ENCODE measurements around the gene OSBPL10.

Gene OSBPL10

DNA sequence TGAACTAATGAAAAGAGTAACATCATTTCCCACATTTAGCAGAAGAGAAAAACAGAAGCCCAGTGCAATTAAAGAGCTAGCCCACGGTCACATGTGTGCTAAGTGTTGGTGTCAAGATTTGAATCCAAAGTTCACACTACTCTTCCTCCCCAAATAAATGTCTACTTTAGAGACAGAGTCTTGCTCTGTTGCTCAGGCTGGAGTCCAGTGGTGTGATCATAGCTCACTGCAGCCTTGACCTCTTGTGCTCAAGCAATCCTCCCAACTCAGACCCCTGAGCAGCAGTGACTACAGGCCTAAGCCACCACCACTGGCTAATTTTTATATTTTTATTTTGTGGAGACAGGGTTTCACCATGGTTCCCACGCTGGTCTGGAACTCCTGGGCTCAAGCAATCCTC lies 4.8 kb downstream of the OSBPL10 start:
- TF ChIP-seq, protein P1, sequence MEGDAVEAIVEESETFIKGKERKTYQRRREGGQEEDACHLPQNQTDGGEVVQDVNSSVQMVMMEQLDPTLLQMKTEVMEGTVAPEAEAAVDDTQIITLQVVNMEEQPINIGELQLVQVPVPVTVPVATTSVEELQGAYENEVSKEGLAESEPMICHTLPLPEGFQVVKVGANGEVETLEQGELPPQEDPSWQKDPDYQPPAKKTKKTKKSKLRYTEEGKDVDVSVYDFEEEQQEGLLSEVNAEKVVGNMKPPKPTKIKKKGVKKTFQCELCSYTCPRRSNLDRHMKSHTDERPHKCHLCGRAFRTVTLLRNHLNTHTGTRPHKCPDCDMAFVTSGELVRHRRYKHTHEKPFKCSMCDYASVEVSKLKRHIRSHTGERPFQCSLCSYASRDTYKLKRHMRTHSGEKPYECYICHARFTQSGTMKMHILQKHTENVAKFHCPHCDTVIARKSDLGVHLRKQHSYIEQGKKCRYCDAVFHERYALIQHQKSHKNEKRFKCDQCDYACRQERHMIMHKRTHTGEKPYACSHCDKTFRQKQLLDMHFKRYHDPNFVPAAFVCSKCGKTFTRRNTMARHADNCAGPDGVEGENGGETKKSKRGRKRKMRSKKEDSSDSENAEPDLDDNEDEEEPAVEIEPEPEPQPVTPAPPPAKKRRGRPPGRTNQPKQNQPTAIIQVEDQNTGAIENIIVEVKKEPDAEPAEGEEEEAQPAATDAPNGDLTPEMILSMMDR (IDR thresholded peaks at IDR 0.05): no peak
- Histone ChIP-seq H3K4me1 (no peaks in the 10 kb centered on the region), H3K36me3 (ENCODE audit: control insufficient read depth, insufficient read depth, low read length) (no peaks in the 10 kb centered on the region), H3K4me2 (ENCODE audit: low read length) (no peak overlapping the region), H3K4me3 (ENCODE audit: low read depth, low read length) (no peak overlapping the region), H3K79me2 (peaks cover 2% of the 10 kb centered on the region), H2AFZ (no peak overlapping the region), H3K9ac (no peak overlapping the region), H3K27ac (no peak overlapping the region), H3K9me3 (ENCODE audit: control insufficient read depth, low read length) (no peaks in the 10 kb centered on the region), H3K27me3 (ENCODE audit: control insufficient read depth, insufficient read depth, low read length) (no peaks in the 10 kb centered on the region)

DNA sequence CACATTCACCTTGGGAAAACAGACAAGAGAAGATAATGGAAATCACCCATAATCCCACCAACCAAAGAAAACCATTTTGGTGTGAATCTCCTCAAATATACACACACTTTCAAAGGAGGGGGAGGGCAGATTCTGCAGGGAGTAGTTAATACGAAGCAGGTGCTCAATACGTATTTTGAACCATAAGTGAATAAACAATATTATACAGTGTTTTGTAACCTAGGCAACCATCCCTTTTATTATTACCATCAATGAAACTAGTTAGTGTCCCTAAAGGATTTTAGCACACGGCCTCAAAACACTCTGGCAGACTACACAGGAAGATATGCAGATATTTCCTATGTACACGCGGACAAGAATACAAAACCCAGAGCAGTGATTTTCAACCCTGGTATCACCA lies 6.1 kb downstream of the OSBPL10 start:
- Histone ChIP-seq H3K79me2 (peaks cover 2% of the 10 kb centered on the region), H3K4me3 (ENCODE audit: low read depth, low read length) (no peak overlapping the region), H3K9ac (no peak overlapping the region), H3K27me3 (ENCODE audit: control insufficient read depth, insufficient read depth, low read length) (no peaks in the 10 kb centered on the region), H2AFZ (no peak overlapping the region), H3K9me3 (ENCODE audit: control insufficient read depth, low read length) (no peaks in the 10 kb centered on the region), H3K4me2 (ENCODE audit: low read length) (no peak overlapping the region), H3K27ac (no peak overlapping the region), H3K4me1 (no peaks in the 10 kb centered on the region), H3K36me3 (ENCODE audit: control insufficient read depth, insufficient read depth, low read length) (no peaks in the 10 kb centered on the region)
- TF ChIP-seq, protein P1 (IDR thresholded peaks at IDR 0.05): no peak

DNA sequence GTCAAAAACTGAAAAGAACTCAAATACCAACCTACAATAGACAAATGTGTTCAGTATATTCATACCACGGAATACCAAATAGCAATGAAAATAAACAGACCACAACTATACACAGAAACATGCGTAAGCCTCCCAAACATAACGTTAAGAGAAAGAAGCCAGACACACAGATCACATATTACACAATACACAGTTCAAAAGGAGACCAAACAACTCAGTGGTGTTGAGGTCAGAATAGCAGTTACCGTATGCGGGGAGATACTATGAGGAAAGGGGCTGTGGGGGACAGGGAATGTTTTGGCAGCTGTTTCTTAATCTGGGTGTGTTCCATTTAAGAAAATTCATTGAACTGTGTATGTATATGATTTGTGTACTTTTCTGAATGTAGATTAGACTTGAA lies 6.6 kb downstream of the OSBPL10 start:
- Histone ChIP-seq H3K4me3 (ENCODE audit: low read depth, low read length) (no peak overlapping the region), H3K36me3 (ENCODE audit: control insufficient read depth, insufficient read depth, low read length) (no peaks in the 10 kb centered on the region), H3K27me3 (ENCODE audit: control insufficient read depth, insufficient read depth, low read length) (no peaks in the 10 kb centered on the region), H3K9ac (no peak overlapping the region), H2AFZ (no peak overlapping the region), H3K4me2 (ENCODE audit: low read length) (no peak overlapping the region), H3K79me2 (peaks cover 2% of the 10 kb centered on the region), H3K9me3 (ENCODE audit: control insufficient read depth, low read length) (no peaks in the 10 kb centered on the region), H3K27ac (no peak overlapping the region), H3K4me1 (no peaks in the 10 kb centered on the region)
- TF ChIP-seq, protein P1 (IDR thresholded peaks at IDR 0.05): no peak

DNA sequence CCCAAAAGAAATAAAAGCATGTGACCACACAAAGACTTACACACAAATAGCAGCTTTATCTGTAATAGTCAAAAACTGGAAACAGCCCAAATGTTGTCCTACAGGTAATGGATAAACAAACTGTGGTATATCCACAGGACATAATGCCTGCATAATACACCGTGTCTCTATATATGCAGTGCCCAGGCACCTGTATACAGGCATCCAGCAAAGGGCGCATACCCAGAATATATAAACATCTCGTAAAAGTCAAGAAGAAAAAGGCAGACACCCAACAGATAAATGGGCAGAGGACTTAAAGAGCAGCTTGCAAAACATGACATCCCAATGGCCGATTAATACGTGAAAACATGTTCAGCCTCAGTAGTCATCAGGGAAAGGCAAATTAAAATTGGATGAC lies 7.2 kb downstream of the OSBPL10 start:
- no peak overlapping the region for H2AFZ ChIP-seq
- H3K4me3 ChIP-seq (ENCODE audit: low read depth, low read length): no peak overlapping the region
- no peaks in the 10 kb centered on the region for H3K27me3 ChIP-seq (ENCODE audit: control insufficient read depth, insufficient read depth, low read length)
- H3K4me1 ChIP-seq: no peaks in the 10 kb centered on the region
- H3K79me2 ChIP-seq: peaks cover 2% of the 10 kb centered on the region
- TF ChIP-seq, protein P1 (IDR thresholded peaks at IDR 0.05): no peak
- no peaks in the 10 kb centered on the region for H3K36me3 ChIP-seq (ENCODE audit: control insufficient read depth, insufficient read depth, low read length)
- no peak overlapping the region for H3K4me2 ChIP-seq (ENCODE audit: low read length)
- no peak overlapping the region for H3K27ac ChIP-seq
- no peaks in the 10 kb centered on the region for H3K9me3 ChIP-seq (ENCODE audit: control insufficient read depth, low read length)
- H3K9ac ChIP-seq: no peak overlapping the region

DNA sequence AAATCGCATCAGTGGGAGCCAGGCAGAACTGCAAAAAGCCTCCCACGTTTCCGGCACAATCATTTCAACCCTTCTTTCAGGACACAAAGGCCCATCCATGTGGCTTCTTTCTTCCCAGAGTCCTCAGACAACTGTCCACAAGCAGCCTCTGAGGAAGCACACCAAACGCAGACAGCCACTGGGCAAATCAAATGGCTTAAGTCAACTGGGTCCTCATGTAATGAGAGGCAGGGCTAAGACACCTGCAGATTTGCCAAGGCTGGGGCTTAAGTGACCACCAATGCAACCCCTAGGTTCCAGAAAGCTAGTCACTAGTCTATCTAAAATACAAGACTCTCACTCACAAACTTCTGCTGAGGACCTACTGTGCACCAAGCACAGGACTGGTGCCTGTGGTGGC lies 8.0 kb downstream of the OSBPL10 start:
- Histone ChIP-seq H3K4me2 (ENCODE audit: low read length) (no peak overlapping the region), H3K27ac (no peak overlapping the region), H3K79me2 (peaks cover 2% of the 10 kb centered on the region), H3K4me3 (ENCODE audit: low read depth, low read length) (no peak overlapping the region), H2AFZ (no peak overlapping the region), H3K36me3 (ENCODE audit: control insufficient read depth, insufficient read depth, low read length) (no peaks in the 10 kb centered on the region), H3K4me1 (no peaks in the 10 kb centered on the region), H3K9me3 (ENCODE audit: control insufficient read depth, low read length) (no peaks in the 10 kb centered on the region), H3K27me3 (ENCODE audit: control insufficient read depth, insufficient read depth, low read length) (no peaks in the 10 kb centered on the region), H3K9ac (no peak overlapping the region)
- TF ChIP-seq, protein P1 (IDR thresholded peaks at IDR 0.05): no peak

Data from parathyroid adenoma (tissue), 2 donors.